ENCODE results near the gene RANBP10.

DNA sequence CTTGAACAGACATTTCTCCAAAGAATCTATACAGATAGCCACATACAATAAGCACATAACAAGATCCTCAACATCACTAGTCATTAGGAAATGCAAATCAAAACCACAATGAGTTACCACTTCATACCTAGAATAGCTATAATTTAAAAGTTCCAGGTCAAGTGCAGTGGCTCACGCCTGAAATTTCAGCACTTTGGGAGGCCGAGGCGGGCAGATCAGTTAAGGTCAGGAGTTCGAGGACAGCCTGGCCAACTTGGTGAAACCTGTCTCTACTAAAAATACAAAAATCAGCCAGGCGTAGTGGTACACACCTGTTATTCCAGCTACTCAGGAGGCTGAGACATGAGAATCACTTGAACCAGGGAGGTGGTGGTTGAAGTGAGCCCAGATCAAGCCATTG lies 19.9 kb downstream of the RANBP10 start:
- TF ChIP-seq CTCF (IDR thresholded peaks at IDR 0.05; ENCODE audit: insufficient read depth, low read length), result no peak
- no peak for TF ChIP-seq POLR2AphosphoS5 (IDR thresholded peaks at IDR 0.05; ENCODE audit: low read depth)
- no peak for TF ChIP-seq GABPA (IDR thresholded peaks at IDR 0.05; ENCODE audit: low read depth)
- no peak for TF ChIP-seq REST (IDR thresholded peaks at IDR 0.05; ENCODE audit: insufficient replicate concordance, low read depth)

Data from HL-60 (cell line).